ENCODE results near the gene ULBP2. TPM values are rescaled to one million over a fixed set of nuclear protein-coding genes. Genes with fewer than 3 reads are reported as not detected.
A peak's percentile ranks its signal among the peaks of the same experiment; 100 is the strongest.

Gene ULBP2, protein sequence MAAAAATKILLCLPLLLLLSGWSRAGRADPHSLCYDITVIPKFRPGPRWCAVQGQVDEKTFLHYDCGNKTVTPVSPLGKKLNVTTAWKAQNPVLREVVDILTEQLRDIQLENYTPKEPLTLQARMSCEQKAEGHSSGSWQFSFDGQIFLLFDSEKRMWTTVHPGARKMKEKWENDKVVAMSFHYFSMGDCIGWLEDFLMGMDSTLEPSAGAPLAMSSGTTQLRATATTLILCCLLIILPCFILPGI
- total RNA-seq (1 to 10 TPM in 3 of 9 donors, under 1 TPM in 6; 0.27 to 2.3 (median 0.85) TPM), polyA plus RNA-seq (1 to 10 TPM in 1 of 2 donors, under 1 TPM in 1; 0.34 to 3.7 TPM)
- long read RNA-seq, donor 1, partial matches to known transcripts = 0 of 1 reads
- long read RNA-seq, donor 1, other reads (novel, unspliced or antisense) = 0 of 1 reads
- long read RNA-seq, donor 2, partial matches to known transcripts = 2 of 7 reads
- long read RNA-seq, donor 2, other reads (novel, unspliced or antisense) = 1 of 7 reads
- long read RNA-seq, donor 3, partial matches to known transcripts = 0 of 2 reads
- long read RNA-seq, donor 3, other reads (novel, unspliced or antisense) = 1 of 2 reads

DNA sequence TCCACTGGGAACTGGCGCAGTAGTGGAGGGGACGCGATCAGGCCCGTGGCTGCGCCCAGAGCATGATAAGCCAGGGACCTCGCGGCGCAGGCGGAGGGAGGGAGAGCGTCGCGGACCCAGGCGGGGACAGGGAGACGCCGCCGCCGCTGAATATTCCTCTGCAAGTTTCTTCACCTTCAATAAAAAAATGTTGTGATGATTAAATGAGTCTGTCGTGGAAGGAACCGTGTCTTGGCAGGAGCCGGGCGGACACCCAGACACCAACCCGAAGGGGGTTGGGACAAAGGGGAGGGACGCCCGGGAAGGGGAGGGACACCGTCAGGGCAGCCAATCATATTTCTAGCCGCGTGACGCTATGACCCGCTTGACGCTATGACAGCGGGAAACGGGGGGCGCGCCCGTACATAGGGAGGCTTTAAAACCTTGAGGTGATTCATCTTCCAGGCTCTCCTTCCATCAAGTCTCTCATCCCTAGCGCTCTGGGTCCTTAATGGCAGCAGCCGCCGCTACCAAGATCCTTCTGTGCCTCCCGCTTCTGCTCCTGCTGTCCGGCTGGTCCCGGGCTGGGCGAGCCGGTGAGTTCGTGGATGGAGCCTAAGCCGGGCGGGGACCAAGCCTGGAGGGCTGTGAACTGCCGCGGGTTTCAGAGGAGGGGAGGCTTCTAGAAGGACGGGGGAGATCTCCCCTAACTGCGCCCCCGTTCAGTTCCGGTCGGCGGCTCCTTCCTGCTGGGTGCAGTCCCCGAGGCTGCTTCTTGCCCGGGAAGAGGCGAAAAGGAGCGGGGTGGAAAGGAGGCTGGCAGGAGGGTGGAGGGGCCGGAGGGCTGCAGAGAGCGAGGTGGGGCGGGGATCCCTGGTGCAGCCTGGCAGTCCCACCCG, at the start of gene ULBP2:
Gene ULBP2, plus strand, starts transcription at position 432 of the 878 bp plus-strand sequence. Its CDS starts 59 bp downstream, at position 491.
- intact Hi-C loops (cut with DNase I) = no loop called here
- H3K4me3 ChIP-seq = peak within 1 kb of the TSS; percentile 47 to 77 (median 64)
- WGBS, 4 donors = 1% methylated on average over 60 to 62 of the region's 62 CpGs
- TF ChIP-seq CTCF (IDR thresholded peaks at IDR 0.05) = no peak
- TF ChIP-seq POLR2A (IDR thresholded peaks at IDR 0.05) = peak in 1 of 2 donors; percentile 78
- DNase-seq (peak; percentile 87 to 91 (median 90)), ATAC-seq (peak; percentile 93 to 99 (median 98))
- peaks cover 29 to 56% (median 42%) of the 10 kb centered on the region in 9 donors for H3K27me3 ChIP-seq
- no peaks in the 10 kb centered on the region for H3K36me3 ChIP-seq
- peaks cover 0 to 30% (median 16%) of the 10 kb centered on the region in 12 donors for H3K4me1 ChIP-seq
- peak within 1 kb of the TSS in 7 of 12 donors; percentile 35 to 68 (median 59) for H3K27ac ChIP-seq
- no peaks in the 10 kb centered on the region for H3K9me3 ChIP-seq

GRCh38 chr6:149895048-149895590, 46.7 kb upstream of the ULBP2 start:
- 30 to 49% (median 32%) methylated on average over 5 to 7 of the region's 7 CpGs for WGBS, 4 donors
- H3K27ac ChIP-seq = peak overlapping the region; percentile 31 to 77 (median 68)
- H3K4me3 ChIP-seq = no peak overlapping the region
- peak; percentile 68 to 89 (median 82) for ATAC-seq
- H3K9me3 ChIP-seq = no peaks in the 10 kb centered on the region
- intact Hi-C loops (cut with DNase I) = no loop called here
- no peaks in the 10 kb centered on the region for H3K27me3 ChIP-seq
- TF ChIP-seq POLR2A (IDR thresholded peaks at IDR 0.05) (no peak), CTCF (IDR thresholded peaks at IDR 0.05) (no peak)
- DNase-seq = peak in 4 of 5 donors; percentile 55 to 76 (median 64)
- H3K36me3 ChIP-seq = no peaks in the 10 kb centered on the region
- peaks cover 8 to 36% (median 27%) of the 10 kb centered on the region in 12 donors for H3K4me1 ChIP-seq

DNA sequence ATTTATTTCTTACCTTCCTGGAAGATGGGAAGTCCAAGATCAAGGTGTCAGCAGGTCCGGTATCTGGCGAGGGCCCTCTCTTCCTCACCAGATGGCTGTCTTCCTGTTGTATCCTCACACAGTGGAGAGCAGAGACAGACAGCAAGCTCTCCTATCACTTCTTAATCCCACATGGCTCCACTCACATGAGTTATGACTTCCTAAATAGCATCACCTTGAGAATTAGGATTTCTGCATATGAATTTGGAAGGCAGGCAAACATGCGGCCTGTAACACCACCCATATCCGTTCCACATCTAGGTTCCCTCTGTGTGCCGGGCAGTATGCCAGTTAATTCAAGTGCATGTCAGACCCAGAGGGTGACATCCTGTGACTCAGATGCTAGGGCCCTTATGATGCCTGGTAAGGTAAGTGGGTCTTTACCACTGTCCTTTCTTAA, 46.0 kb upstream of the ULBP2 start:
- DNase-seq (peak in 4 of 5 donors; percentile 51 to 76 (median 73)), ATAC-seq (peak; percentile 68 to 88 (median 76))
- intact Hi-C loops (cut with DNase I) = loop anchor here in 2 of 10 donors (2.0 kb wide), 2 partner anchors 27 to 29 kb away; partner anchors contain the start of gene RAET1G (in 1 of the 2)
- 27 to 35% (median 31%) methylated on average over 5 of the region's 5 CpGs for WGBS, 4 donors
- TF ChIP-seq CTCF (IDR thresholded peaks at IDR 0.05) = no peak
- TF ChIP-seq POLR2A (IDR thresholded peaks at IDR 0.05) = no peak
- Histone ChIP-seq H3K36me3 (no peaks in the 10 kb centered on the region), H3K4me1 (peaks cover 8 to 36% (median 27%) of the 10 kb centered on the region in 12 donors), H3K27ac (peak overlapping the region; percentile 31 to 77 (median 66)), H3K4me3 (no peak overlapping the region), H3K9me3 (no peaks in the 10 kb centered on the region), H3K27me3 (no peaks in the 10 kb centered on the region)

All from heart left ventricle (tissue), 16 donors.